ENCODE measurements around the gene ECT2L. TPM values are rescaled to one million over a fixed set of nuclear protein-coding genes. Genes with fewer than 3 reads are reported as not detected.
A peak's percentile ranks its signal among the peaks of the same experiment; 100 is the strongest.

Gene ECT2L
- total and polyA plus RNA-seq, 4 donors: under 0.01 to 0.32 TPM; not detected in 2

- TF ChIP-seq REST (IDR thresholded peaks at IDR 0.05): no peak
- TF ChIP-seq ATF3 (IDR thresholded peaks at IDR 0.05): no peak
- no peak for TF ChIP-seq SP1 (IDR thresholded peaks at IDR 0.05)
- TF ChIP-seq RAD21 (IDR thresholded peaks at IDR 0.05): no peak
Observed at GRCh38 chr6:138772596-138773176, 23.2 kb upstream of the ECT2L start (continued).

DNA sequence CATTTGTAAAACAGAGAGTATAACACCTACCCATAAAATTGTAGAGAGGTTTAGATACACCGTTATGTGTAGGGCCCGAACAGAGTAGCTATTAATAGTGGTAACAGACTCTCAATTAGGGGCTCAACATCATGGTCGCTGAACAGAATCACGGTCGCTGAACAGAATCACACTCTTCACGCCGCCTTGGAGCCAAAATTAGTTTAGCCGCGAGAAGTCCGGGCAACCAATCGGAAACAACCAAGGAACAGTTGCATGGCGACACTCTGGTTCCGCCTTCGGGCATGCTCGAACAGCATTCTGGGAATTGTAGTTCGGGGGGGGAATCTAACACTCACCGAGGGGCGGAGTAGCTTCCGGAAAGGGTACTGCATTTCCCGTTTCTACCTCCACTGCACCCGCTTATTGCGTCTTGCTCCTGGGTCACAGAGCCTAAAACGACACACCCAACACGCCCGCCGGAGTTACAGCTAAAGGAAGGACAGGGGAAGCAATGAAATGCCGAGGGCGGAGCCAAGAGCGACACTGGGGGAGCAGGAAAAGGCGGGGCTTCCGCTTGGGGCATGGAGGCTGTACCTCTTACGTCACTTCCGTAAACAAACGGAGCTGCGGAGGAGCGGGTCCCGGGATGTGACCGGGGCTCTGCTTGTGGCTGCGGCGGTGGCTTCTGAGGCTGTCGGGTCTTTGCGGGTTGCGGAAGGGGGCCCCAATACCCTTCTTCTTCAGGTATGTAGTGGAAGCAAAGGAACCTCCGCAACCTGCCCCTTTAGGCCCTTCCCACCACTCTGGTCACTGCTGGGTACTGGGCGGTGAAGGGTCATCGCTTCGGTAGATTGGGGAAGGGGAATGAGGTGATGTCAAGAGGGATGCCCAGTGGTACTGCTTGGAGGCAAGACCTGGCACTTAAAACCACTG is 22.5 kb upstream of the ECT2L start, which contains the start of gene CCDC28A:
CCDC28A (plus strand) TSS at position 593 of the 915 bp plus-strand sequence. CDS start 2,352 bp downstream, outside the sequence.
- TF ChIP-seq JUND (IDR thresholded peaks at IDR 0.05) (no peak), RXRA (IDR thresholded peaks at IDR 0.05) (peak in 1 of 2 donors; percentile 12), MAX (IDR thresholded peaks at IDR 0.05) (peak; percentile 85), FOXA2 (IDR thresholded peaks at IDR 0.05) (no peak), ATF3 (IDR thresholded peaks at IDR 0.05) (peak; percentile 23), RAD21 (IDR thresholded peaks at IDR 0.05) (peak in 1 of 2 donors; percentile 14), GABPA (IDR thresholded peaks at IDR 0.05 in 1 of 2, conservative IDR thresholded peaks at IDR 0.05 in 1 of 2) (peak; percentile 92 to 98), YY1 (IDR thresholded peaks at IDR 0.05) (peak; percentile 83), ZBTB33 (IDR thresholded peaks at IDR 0.05) (peak; percentile 95), HNF4G (IDR thresholded peaks at IDR 0.05) (no peak), NR2F2 (IDR thresholded peaks at IDR 0.05) (no peak), EGR1 (IDR thresholded peaks at IDR 0.05; ENCODE audit: low read depth in 2 of 2) (no peak), FOXA1 (IDR thresholded peaks at IDR 0.05) (no peak), CTCF (IDR thresholded peaks at IDR 0.05; ENCODE audit: low read depth, low read length, missing input control) (peak; percentile 12), SP1 (IDR thresholded peaks at IDR 0.05) (peak; percentile 62), REST (IDR thresholded peaks at IDR 0.05) (peak; percentile 31), TAF1 (conservative IDR thresholded peaks at IDR 0.05) (no peak), HNF4A (conservative IDR thresholded peaks at IDR 0.05) (no peak)
- peaks cover 3 to 22% (median 16%) of the 10 kb centered on the region in 4 donors for H3K4me1 ChIP-seq (ENCODE audit: control insufficient read depth in 4 of 4, insufficient read depth in 4 of 4, low read length in 3 of 4)
- peak; percentile 93 for DNase-seq (ENCODE audit: low spot score)
- H3K9me3 ChIP-seq (ENCODE audit: control insufficient read depth in 4 of 4, low read length in 3 of 4): no peaks in the 10 kb centered on the region
- peaks cover 2 to 12% (median 9%) of the 10 kb centered on the region in 4 donors for H3K36me3 ChIP-seq (ENCODE audit: control insufficient read depth in 4 of 4, insufficient read depth in 3 of 4, low read depth in 1 of 4, low read length in 3 of 4)
- peak within 1 kb of the TSS; percentile 79 to 98 (median 95) for H3K4me3 ChIP-seq (ENCODE audit: low read depth in 1 of 3, low read length in 3 of 3)
- under 1% methylated on average over 47 of the region's 47 CpGs for WGBS
- H3K27ac ChIP-seq (ENCODE audit: low read depth in 1 of 2, low read length in 2 of 2): peak within 1 kb of the TSS; percentile 95 to 98
- H3K27me3 ChIP-seq (ENCODE audit: control insufficient read depth in 4 of 4, insufficient read depth in 4 of 4, low read length in 3 of 4): no peaks in the 10 kb centered on the region
- H3K9ac ChIP-seq (ENCODE audit: low read depth in 1 of 2, low read length in 2 of 2): peak within 1 kb of the TSS; percentile 69 to 91
